K562 (cell line): ENCODE data around the gene SNX25. TPM values are rescaled to one million over a fixed set of nuclear protein-coding genes. Genes with fewer than 3 reads are reported as not detected.

Experiments
- ARID1B ChIP-seq: fragments of 450-650 bp; IDR thresholded peaks from 2 replicates; pipeline ENCODE4 v1.6.1; 2016; ENCODE audit warnings: antibody characterized with exemption, mild to moderate bottlenecking, inconsistent platforms
- CBX8 ChIP-seq: fragments of 200-600 bp; sonication (generic); IDR thresholded peaks from 2 replicates; pipeline ENCODE4 v1.6.1; 2012; ENCODE audit warnings: borderline replicate concordance, mixed run types, low read depth, mild to moderate bottlenecking, moderate library complexity, mixed read lengths, low read length, control low read depth, inconsistent platforms; ENCODE audit not compliant: poor library complexity, severe bottlenecking; ENCODE audit errors: extremely low read depth
- FOXM1 ChIP-seq, 2 experiments: fragments of 450-650 bp in 1 of 2; sonication (generic) in 1 of 2; formaldehyde crosslinking in 1 of 2; IDR thresholded peaks; 2 replicates each; pipeline versions ENCODE4 v1.6.1 to v1.9.0; 2017 to 2022; ENCODE audit warnings: low read depth in 2 of 2, mild to moderate bottlenecking in 2 of 2, missing genetic modification reagents in 1 of 2, moderate library complexity in 1 of 2
- HDAC1 ChIP-seq, 2 experiments: fragments of 450-650 bp; IDR thresholded peaks; 2 replicates each; pipeline ENCODE4 v1.6.1; 2016 to 2017; ENCODE audit warnings: inconsistent platforms in 1 of 2, mild to moderate bottlenecking in 1 of 2, moderate library complexity in 1 of 2
- HEY1 ChIP-seq: fragments of 250-450 bp; sonication (Bioruptor Pico); IDR thresholded peaks from 2 replicates; pipeline ENCODE4 v1.5.0; 2020; ENCODE audit warnings: mild to moderate bottlenecking, moderate library complexity, borderline replicate concordance
- HIVEP1 ChIP-seq: fragments of 250-450 bp; sonication (Bioruptor Pico); IDR thresholded peaks from 2 replicates; pipeline ENCODE4 v1.4.0; 2020; ENCODE audit warnings: mild to moderate bottlenecking
- PYGO2 ChIP-seq: fragments of 450-650 bp; IDR thresholded peaks from 2 replicates; pipeline ENCODE4 v1.6.1; 2016; ENCODE audit warnings: mild to moderate bottlenecking, missing genetic modification characterization, moderate library complexity, missing compliant biosample characterization
- RHOXF2B ChIP-seq: fragments of 250-450 bp; sonication (Bioruptor Pico); conservative IDR thresholded peaks from 2 replicates; pipeline ENCODE4 v1.5.1; 2021
- SMARCA4 ChIP-seq: fragments of 450-650 bp; IDR thresholded peaks from 2 replicates; pipeline ENCODE4 v1.6.1; 2016
- ZNF668 ChIP-seq: fragments of 250-450 bp; sonication (Bioruptor Pico); IDR thresholded peaks from 2 replicates; pipeline ENCODE4 v1.8.0; 2022; ENCODE audit warnings: mild to moderate bottlenecking, inconsistent platforms
- polyA plus RNA-seq, 8 experiments: library from polyadenylated mRNA; depleted of rRNA in 4 of 8; stranded (reverse) in 5 of 8; unstranded in 3 of 8; fragments of >200 nt; fragmentation: Nextera tagmentation in 2 of 8; fragmentation: Illumina TruSeq in 1 of 8; extraction: Ambion mirVana in 2 of 8; extraction: Trizol in 1 of 8; gene quantifications; 2 replicates each; pipeline versions ENCODE4 v1.2.1 to v1.2.3, GENCODE V29; 2011 to 2014; ENCODE audit warnings: inconsistent platforms in 1 of 8, missing spikeins in 1 of 8
- total RNA-seq, 7 experiments: library from RNA; depleted of rRNA in 6 of 7; stranded (reverse); fragments of >200 nt in 6 of 7; fragmentation: Illumina TruSeq in 2 of 7; extraction: Trizol in 2 of 7; gene quantifications; 2 replicates each; pipeline versions ENCODE4 v1.2.1 to v1.2.3, GENCODE V29; 2011 to 2021; ENCODE audit warnings: low replicate concordance in 1 of 7
- TF ChIP-seq, protein P1 (sequence below): conservative IDR thresholded peaks from 2 replicates; pipeline ENCODE4 v1.6.1; 2011; ENCODE audit warnings: low read depth, mild to moderate bottlenecking, low read length; ENCODE audit not compliant: control insufficient read depth

Gene SNX25
- total and polyA plus RNA-seq, 9 of the 15 experiments (the other 6 are each of a cell fraction or from before 2014, with no cell fraction given) = 2.5 to 23.4 (median 13.3) TPM

DNA sequence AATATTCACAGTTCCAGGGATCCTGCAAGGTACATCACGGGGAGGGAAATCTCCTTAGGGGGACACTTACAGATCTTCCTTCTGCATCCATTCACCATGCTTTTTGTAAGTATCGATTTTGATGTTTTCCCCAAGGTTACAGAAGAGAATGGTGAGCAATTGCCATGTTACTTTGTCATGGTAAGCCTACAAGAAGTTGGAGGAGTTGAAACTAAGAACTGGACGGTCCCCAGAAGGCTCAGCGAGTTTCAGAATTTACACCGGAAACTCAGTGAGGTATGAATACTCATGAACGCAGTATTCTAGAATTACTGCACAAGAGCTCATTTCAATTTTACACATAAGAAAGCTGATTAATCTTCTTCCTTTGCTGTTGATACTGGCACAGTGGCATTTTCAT is 132.4 kb downstream of the SNX25 start (continued):
- TF ChIP-seq SMARCA4 (no peak), HIVEP1 (no peak), PYGO2 (tag) (no peak), ARID1B (no peak), HDAC1 (IDR thresholded peaks at IDR 0.05) (no peak), ZNF668 (CRISPR knock-in tag) (no peak), HEY1 (no peak), FOXM1 (IDR thresholded peaks at IDR 0.05; ENCODE audit: low read depth) (no peak), FOXM1 (CRISPR knock-in tag; IDR thresholded peaks at IDR 0.05; ENCODE audit: low read depth) (no peak), RHOXF2B (no peak), CBX8 (no peak)
- TF ChIP-seq, protein P1, sequence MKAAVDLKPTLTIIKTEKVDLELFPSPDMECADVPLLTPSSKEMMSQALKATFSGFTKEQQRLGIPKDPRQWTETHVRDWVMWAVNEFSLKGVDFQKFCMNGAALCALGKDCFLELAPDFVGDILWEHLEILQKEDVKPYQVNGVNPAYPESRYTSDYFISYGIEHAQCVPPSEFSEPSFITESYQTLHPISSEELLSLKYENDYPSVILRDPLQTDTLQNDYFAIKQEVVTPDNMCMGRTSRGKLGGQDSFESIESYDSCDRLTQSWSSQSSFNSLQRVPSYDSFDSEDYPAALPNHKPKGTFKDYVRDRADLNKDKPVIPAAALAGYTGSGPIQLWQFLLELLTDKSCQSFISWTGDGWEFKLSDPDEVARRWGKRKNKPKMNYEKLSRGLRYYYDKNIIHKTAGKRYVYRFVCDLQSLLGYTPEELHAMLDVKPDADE = no peak
